Measurements from ENCODE around the gene DNPH1.
A peak's percentile ranks its signal among the peaks of the same experiment; 100 is the strongest.

The DNPH1 gene

GRCh38 chr6:43229803-43230620 lies 731 bp upstream of the DNPH1 start:
- H3K27ac ChIP-seq: no peak overlapping the region
- no peak for TF ChIP-seq CTCF (IDR thresholded peaks at IDR 0.05)
- DNase-seq (ENCODE audit: low spot score): no peak
- H3K4me3 ChIP-seq: peak overlapping the region; percentile 80

- no peak for TF ChIP-seq CTCF (IDR thresholded peaks at IDR 0.05)
- peak; percentile 56 for DNase-seq (ENCODE audit: low spot score)
- Histone ChIP-seq H3K27ac (no peak overlapping the region), H3K4me3 (no peak overlapping the region)
Measured at GRCh38 chr6:43226192-43226851, 3.0 kb downstream of the DNPH1 start.

GRCh38 chr6:43223175-43223574 lies 6.1 kb downstream of the DNPH1 start:
- no peak overlapping the region for H3K4me3 ChIP-seq
- no peak for TF ChIP-seq CTCF (IDR thresholded peaks at IDR 0.05)
- DNase-seq (ENCODE audit: low spot score): peak; percentile 67
- no peak overlapping the region for H3K27ac ChIP-seq

- Histone ChIP-seq H3K4me3 (no peak overlapping the region), H3K27ac (no peak overlapping the region)
- TF ChIP-seq CTCF (IDR thresholded peaks at IDR 0.05): no peak
- DNase-seq (ENCODE audit: low spot score): peak; percentile 69
Measured at GRCh38 chr6:43222418-43223059, 6.7 kb downstream of the DNPH1 start.

GRCh38 chr6:43221046-43221972 lies 8.0 kb downstream of the DNPH1 start:
- Histone ChIP-seq H3K27ac (no peak overlapping the region), H3K4me3 (no peak overlapping the region)
- no peak for TF ChIP-seq CTCF (IDR thresholded peaks at IDR 0.05)
- peak; percentile 46 for DNase-seq (ENCODE audit: low spot score)

GRCh38 chr6:43220439-43220951 lies 8.8 kb downstream of the DNPH1 start:
- no peak for TF ChIP-seq CTCF (IDR thresholded peaks at IDR 0.05)
- Histone ChIP-seq H3K27ac (no peak overlapping the region), H3K4me3 (no peak overlapping the region)
- peak; percentile 53 for DNase-seq (ENCODE audit: low spot score)
